KBM-7 (cell line): ENCODE data around the gene GALNT10.

Experiments
- DNase-seq: peaks from one replicate; pipeline ENCODE4 v3.0.0-alpha.2; 2015
- in situ Hi-C: fragments of 300-500 bp; cut with MboI; formaldehyde crosslinking; loops from 2 replicates; pipeline ENCODE4 v1.14.3; 2020; ENCODE audit warnings: low sequenced_read_pairs, low pct_unique_long_range_greater_than_20kb, mixed read lengths

Gene GALNT10

DNA sequence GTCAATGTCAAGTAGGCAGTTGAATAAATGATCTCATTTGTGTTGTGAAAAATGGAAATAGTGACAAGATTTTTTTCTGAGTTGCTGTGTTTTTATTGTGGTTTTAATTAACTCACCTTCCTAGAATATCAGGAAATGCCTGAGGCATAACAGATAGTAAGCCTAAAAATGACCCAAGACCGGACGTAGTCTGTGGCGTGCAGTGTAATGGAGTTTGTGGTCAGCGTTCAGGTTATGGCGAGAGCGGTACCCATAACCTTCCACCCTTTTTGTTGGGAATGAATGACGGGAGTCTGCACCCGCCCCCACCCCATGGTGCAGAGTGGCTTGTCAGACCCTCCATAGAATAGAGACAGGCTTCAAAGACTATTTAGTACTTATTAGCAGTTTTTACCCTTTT lies 119.3 kb downstream of the GALNT10 start:
- DNase-seq, result no peak
- in situ Hi-C loops, result no loop called here

DNA sequence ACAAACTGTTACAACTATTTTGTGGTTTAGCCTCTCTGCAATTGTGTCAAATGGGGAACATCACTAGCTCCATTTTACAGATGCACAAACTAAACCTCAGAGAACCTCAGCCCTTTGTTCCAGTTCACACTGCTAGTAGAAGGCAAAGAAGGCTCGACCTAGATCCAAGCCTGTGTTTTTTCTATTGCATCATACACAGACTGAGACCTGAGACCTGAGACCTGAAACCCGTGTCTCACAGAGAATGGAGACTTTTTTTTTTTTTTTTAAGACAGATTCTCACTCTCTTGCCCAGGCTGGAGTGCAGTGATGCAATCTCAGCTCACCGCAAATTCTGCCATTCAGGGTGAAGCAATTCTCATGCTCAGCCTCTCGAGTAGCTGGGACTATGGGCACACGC lies 120.8 kb downstream of the GALNT10 start:
- in situ Hi-C loops, result no loop called here
- DNase-seq, result no peak

DNA sequence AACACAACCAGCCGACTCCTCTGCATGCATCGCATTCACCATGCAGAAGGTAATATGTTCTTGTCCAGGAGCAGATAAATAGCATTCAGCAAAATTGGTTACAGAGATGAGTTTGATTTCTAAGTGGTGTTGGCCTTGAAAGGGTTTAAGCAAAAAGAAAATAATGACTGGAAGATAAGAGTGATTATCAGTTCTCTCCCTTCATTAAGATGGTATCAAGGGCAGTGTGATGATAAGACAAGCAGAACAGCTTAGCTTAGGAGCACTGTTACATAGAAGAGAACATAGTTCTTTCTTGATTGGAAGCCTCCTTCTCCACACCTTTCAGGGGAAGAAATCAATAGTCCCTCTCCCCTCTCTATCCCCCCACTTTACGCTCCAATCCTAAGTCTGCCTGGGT lies 121.5 kb downstream of the GALNT10 start:
- in situ Hi-C loops, result no loop called here
- DNase-seq, result no peak

DNA sequence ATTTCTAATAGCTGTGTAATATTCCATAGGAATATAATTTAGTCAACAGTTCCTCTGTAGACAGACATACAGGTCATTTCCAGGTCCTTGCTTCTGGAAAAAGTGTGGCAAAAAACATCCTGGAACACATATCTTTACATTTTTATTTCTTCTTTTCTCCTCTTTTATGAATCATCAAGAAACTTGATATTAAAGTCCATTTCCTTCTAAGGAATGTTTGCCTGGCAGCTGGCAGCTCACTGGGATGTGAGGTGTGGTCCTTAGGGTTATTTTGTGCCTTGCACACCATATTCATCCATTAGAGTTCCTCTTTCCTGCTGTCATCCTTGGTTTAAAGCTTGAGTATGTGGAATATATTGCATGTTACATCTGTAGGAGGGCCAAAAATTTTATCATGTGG lies 122.0 kb downstream of the GALNT10 start:
- in situ Hi-C loops, result no loop called here
- no peak for DNase-seq

DNA sequence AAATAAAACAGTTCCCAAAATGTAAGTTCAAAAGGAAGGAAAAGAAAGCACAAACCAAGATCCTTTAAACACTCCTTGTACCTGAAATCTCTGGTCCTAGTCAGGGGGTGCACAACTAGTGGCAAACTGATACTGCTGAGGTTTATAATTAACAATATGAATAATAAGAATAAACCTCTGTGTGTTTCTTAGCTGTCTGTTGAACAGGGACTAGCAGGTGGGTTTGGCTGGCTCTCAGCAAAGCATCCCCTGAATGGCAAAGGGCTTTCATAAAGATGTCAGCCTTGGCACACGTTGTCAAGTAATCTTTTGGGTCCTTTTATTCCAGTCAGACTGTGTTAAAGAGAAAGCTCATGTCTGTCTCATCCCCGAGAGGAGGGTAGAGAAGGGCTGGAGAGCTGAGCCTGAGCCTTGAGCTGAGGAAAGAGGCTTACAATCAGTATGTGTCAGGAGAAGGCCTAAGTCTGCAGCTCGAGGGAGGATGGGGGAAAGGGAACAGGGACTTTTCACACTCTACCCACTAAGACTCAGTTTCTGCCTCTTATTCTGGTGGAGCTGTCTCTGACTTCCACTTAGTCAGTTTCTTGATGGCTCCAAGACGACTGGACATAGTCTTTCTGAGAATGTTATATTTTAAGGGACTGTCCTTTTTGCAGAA lies 123.0 kb downstream of the GALNT10 start:
- in situ Hi-C loops, result no loop called here
- DNase-seq, result no peak

GRCh38 chr5:154315196-154315595 lies 124.7 kb downstream of the GALNT10 start:
- in situ Hi-C loops, result no loop called here

DNA sequence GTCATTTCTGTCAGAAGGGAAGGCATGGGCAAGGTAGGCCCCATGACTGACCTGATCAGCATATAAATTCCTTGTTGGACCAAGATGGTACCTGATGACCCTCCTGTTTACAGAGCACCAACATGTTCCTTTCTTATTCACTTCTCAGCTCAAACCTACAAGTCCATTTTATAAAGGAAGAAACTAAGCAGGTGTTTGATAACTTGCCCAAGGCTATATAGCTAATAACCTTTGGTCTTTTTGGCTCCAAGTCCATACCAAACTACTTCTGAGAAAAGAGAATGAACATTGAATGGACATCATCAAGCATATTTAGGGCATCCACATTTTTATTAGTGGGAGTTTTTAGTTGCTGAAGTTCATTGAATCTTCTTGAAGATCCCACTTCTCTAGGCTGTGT lies 125.2 kb downstream of the GALNT10 start:
- no peak for DNase-seq
- in situ Hi-C loops, result no loop called here

More at GRCh38 chr5:154315196-154315595, 124.7 kb downstream of the GALNT10 start:
- no peak for DNase-seq

- in situ Hi-C loops, result no loop called here
- no peak for DNase-seq
Observed at GRCh38 chr5:154316223-154316935, 125.8 kb downstream of the GALNT10 start.

DNA sequence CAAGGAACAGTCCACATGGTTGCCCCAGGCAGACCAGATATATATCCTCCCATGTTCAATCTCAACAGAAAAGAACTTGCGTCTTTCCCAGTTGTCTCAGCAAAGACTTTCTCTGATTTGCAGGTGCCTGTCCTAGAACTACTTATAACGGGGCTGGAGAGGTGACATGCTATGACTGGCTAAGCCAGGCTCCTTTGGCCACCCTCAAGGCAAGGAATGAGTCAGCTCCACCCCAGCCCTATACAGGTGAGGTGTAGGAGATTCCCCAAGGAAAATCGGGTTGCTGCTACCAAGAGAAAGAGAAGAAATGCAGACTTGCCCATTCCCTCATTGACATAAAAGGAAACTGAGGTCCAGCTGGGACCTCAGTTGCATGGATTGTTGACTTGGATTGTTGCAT lies 127.4 kb downstream of the GALNT10 start:
- in situ Hi-C loops, result no loop called here
- DNase-seq, result no peak

- DNase-seq, result no peak
- in situ Hi-C loops, result no loop called here
Observed at GRCh38 chr5:154318691-154319090, 128.2 kb downstream of the GALNT10 start.

- in situ Hi-C loops, result no loop called here
- DNase-seq, result no peak
Observed at GRCh38 chr5:154319736-154320135, 129.2 kb downstream of the GALNT10 start.

- in situ Hi-C loops, result no loop called here
- DNase-seq, result no peak
Observed at GRCh38 chr5:154320224-154321089, 129.9 kb downstream of the GALNT10 start.

DNA sequence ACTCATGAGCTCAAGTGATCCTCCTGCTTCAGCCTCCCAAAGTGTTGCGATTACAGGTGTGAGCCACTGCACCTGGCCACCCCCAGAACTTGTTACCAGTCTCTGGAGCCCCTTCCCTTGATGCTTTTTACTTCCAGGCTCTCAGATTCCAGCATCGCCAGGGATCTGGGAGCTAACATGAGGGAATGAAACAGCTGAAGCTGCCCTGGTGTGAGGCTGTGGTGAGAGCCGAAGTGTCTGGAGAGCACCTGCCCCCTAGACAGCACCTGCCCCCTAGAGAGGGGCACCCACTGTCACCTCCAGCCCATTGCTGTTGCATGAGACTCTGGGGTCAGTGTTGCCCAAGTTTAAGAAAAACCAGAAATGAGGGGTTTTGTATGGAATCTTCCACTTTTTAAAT lies 131.0 kb downstream of the GALNT10 start:
- no peak for DNase-seq
- in situ Hi-C loops, result no loop called here

DNA sequence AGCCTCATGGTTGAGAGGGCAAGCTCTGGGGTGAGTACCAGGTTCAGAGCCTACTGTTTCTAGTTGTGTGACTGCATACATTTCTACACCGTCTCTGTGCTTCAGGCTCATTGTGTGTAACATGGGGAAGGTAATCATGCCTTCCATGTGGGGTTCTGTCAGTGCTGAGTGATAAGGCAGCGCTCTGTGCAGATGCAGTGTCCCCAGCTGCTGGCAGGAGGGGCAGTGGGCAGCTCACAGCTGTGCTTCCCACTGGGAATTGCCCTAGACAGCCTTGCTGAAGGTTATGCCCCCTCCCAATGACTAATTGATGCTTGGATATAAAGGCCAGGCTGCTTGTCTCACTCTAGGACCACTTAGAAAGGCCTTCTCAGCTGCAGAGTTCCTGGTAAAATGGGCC lies 133.5 kb downstream of the GALNT10 start:
- in situ Hi-C loops, result no loop called here

GRCh38 chr5:154325566-154325965 lies 135.0 kb downstream of the GALNT10 start:
- DNase-seq, result peak; percentile 1
- in situ Hi-C loops, result no loop called here

More for the DNA sequence above, 133.5 kb downstream of the GALNT10 start:
- no peak for DNase-seq

GRCh38 chr5:154329062-154329461 lies 138.5 kb downstream of the GALNT10 start:
- in situ Hi-C loops, result no loop called here
- DNase-seq, result no peak

GRCh38 chr5:154329519-154330040 lies 139.0 kb downstream of the GALNT10 start:
- in situ Hi-C loops, result no loop called here
- DNase-seq, result no peak

GRCh38 chr5:154330097-154330667 lies 139.6 kb downstream of the GALNT10 start:
- in situ Hi-C loops, result no loop called here

GRCh38 chr5:154331232-154331631 lies 140.7 kb downstream of the GALNT10 start:
- in situ Hi-C loops, result no loop called here
- DNase-seq, result no peak

More at GRCh38 chr5:154330097-154330667, 139.6 kb downstream of the GALNT10 start:
- no peak for DNase-seq
